SK-N-SH (cell line): ENCODE data around the gene AGXT. TPM values are rescaled to one million over a fixed set of nuclear protein-coding genes. Genes with fewer than 3 reads are reported as not detected.

Experiments used
- CTCF ChIA-PET: fragments of 300-600, 350-600 bp; formaldehyde crosslinking; extraction: SDS; loops from one replicate; lab custom pipeline; 2021; lab: Yijun Ruan, JAX
- POLR2A ChIA-PET: fragments of 350-600 bp; sonication (Branson Sonifier 250); formaldehyde crosslinking; extraction: SDS; loops from one replicate; lab custom pipeline; 2020; ENCODE audit warnings: antibody characterized with exemption, inconsistent platforms; lab: Yijun Ruan, JAX
- DNase-seq: peaks from one replicate; pipeline ENCODE4 v3.0.0; 2012
- H2AFZ ChIP-seq: fragments of 200-600 bp; sonication (generic); 2 replicates; pipeline ENCODE4 v1.8.1; 2016; ENCODE audit warnings: antibody characterized with exemption, mild to moderate bottlenecking, low read depth
- H3F3A ChIP-seq: fragments of 200-600 bp; sonication (generic); replicated peaks from 2 replicates; pipeline ENCODE3; 2016; ENCODE audit warnings: antibody characterized with exemption, mild to moderate bottlenecking; ENCODE audit not compliant: insufficient read depth
- H3K27ac ChIP-seq, 2 experiments: fragments of 200-500 bp in 1 of 2; fragments of 200-600 bp in 1 of 2; sonication (Bioruptor generic) in 1 of 2; sonication (generic), shearing (Covaris generic) in 1 of 2; 2 replicates each; pipeline versions ENCODE4 v1.5.1 to v1.6.1; 2014 to 2016; ENCODE audit warnings: low read depth in 2 of 2, inconsistent platforms in 1 of 2, low read length in 1 of 2, mild to moderate bottlenecking in 1 of 2, mixed read lengths in 1 of 2
- H3K27me3 ChIP-seq: fragments of 200-600 bp; sonication (generic), shearing (Covaris generic); 2 replicates; pipeline ENCODE4 v1.6.1; 2016; ENCODE audit warnings: mixed run types; ENCODE audit not compliant: insufficient read depth
- H3K36me3 ChIP-seq, 2 experiments: fragments of 200-500 bp in 1 of 2; fragments of 200-600 bp in 1 of 2; sonication (Bioruptor generic) in 1 of 2; sonication (generic) in 1 of 2; replicated peaks in 1 of 2; 2 replicates each; pipeline versions ENCODE3 to v1.5.1; 2014 to 2016; ENCODE audit warnings: low read length in 1 of 2, mild to moderate bottlenecking in 1 of 2; ENCODE audit not compliant: insufficient read depth in 2 of 2, control insufficient read depth in 1 of 2
- H3K4me1 ChIP-seq, 2 experiments: fragments of 200-500 bp in 1 of 2; fragments of 200-600 bp in 1 of 2; sonication (Bioruptor generic) in 1 of 2; sonication (generic), shearing (Covaris generic) in 1 of 2; 2 replicates each; pipeline versions ENCODE4 v1.5.1 to v1.6.1; 2014 to 2016; ENCODE audit warnings: low read depth in 1 of 2, low read length in 1 of 2, mixed run types in 1 of 2; ENCODE audit not compliant: insufficient read depth in 2 of 2, control insufficient read depth in 1 of 2
- H3K4me2 ChIP-seq: fragments of 200-600 bp; sonication (generic), shearing (Covaris generic); 2 replicates; pipeline ENCODE4 v1.6.1; 2017; ENCODE audit warnings: mixed run types
- H3K4me3 ChIP-seq, 2 experiments: fragments of 200-500 bp in 1 of 2; fragments of 200-600 bp in 1 of 2; sonication (Bioruptor generic) in 1 of 2; sonication (generic), shearing (Covaris generic) in 1 of 2; 2 replicates each; pipeline versions ENCODE4 v1.5.1 to v1.8.1; 2014 to 2016; ENCODE audit warnings: low read depth in 2 of 2, inconsistent platforms in 1 of 2, low read length in 1 of 2, mild to moderate bottlenecking in 1 of 2, mixed read lengths in 1 of 2, moderate library complexity in 1 of 2
- H3K79me2 ChIP-seq: fragments of 200-600 bp; sonication (generic); 2 replicates; pipeline ENCODE4 v1.8.1; 2017; ENCODE audit warnings: mild to moderate bottlenecking; ENCODE audit not compliant: insufficient read depth
- H3K9ac ChIP-seq: fragments of 200-600 bp; sonication (generic); 2 replicates; pipeline ENCODE4 v1.6.1; 2017; ENCODE audit warnings: mixed run types
- H3K9me2 ChIP-seq: fragments of 200-600 bp; sonication (generic); 2 replicates; pipeline ENCODE4 v1.6.1; 2017; ENCODE audit warnings: mixed run types
- H3K9me3 ChIP-seq: fragments of 200-600 bp; sonication (generic); 2 replicates; pipeline ENCODE4 v1.6.1; 2017; ENCODE audit warnings: mixed run types, mild to moderate bottlenecking, moderate library complexity
- H4K20me1 ChIP-seq: fragments of 200-600 bp; sonication (generic); 2 replicates; pipeline ENCODE4 v1.6.1; 2017; ENCODE audit warnings: mild to moderate bottlenecking, mixed run types; ENCODE audit not compliant: insufficient read depth
- CHD2 ChIP-seq: fragments of 150-350 bp; IDR thresholded peaks from 2 replicates; pipeline ENCODE4 v1.6.1; 2018; ENCODE audit warnings: low read length; ENCODE audit not compliant: partially characterized antibody
- ELF1 ChIP-seq: IDR thresholded peaks from 2 replicates; pipeline ENCODE4 v1.4.0; 2012
- EP300 ChIP-seq, 2 experiments: IDR thresholded peaks; 2 replicates each; pipeline versions ENCODE4 v1.4.0 to v1.6.1; 2012; ENCODE audit warnings: borderline replicate concordance in 1 of 2, low read depth in 1 of 2, low read length in 1 of 2
- EZH2phosphoT487 ChIP-seq: fragments of 200-600 bp; sonication (generic); IDR thresholded peaks from 2 replicates; pipeline ENCODE4 v1.6.1; 2017; ENCODE audit warnings: low read depth, mixed run types, mild to moderate bottlenecking, antibody characterized with exemption, moderate library complexity, borderline replicate concordance
- FOSL2 ChIP-seq: IDR thresholded peaks from 2 replicates; pipeline ENCODE4 v1.4.0; 2012; ENCODE audit warnings: low read depth, mild to moderate bottlenecking, moderate library complexity, borderline replicate concordance
- FOXJ3 ChIP-seq: sonication (generic); formaldehyde crosslinking; IDR thresholded peaks from 2 replicates; pipeline ENCODE4 v1.5.1; 2020; ENCODE audit warnings: mild to moderate bottlenecking, missing genetic modification reagents
- GABPA ChIP-seq: IDR thresholded peaks from 2 replicates; pipeline ENCODE4 v1.4.0; 2012; ENCODE audit warnings: low read depth, mild to moderate bottlenecking
- JUND ChIP-seq: IDR thresholded peaks from 2 replicates; pipeline ENCODE4 v1.4.0; 2012
- MAX ChIP-seq: IDR thresholded peaks from 2 replicates; pipeline ENCODE4 v1.4.0; 2012; ENCODE audit warnings: low read depth
- MEF2A ChIP-seq: IDR thresholded peaks from 2 replicates; pipeline ENCODE4 v1.4.0; 2012; ENCODE audit warnings: low read depth, borderline replicate concordance
- MXI1 ChIP-seq: IDR thresholded peaks from 2 replicates; pipeline ENCODE4 v1.6.1; 2012; ENCODE audit warnings: mild to moderate bottlenecking, low read depth, low read length, improper control_type of control experiment
- NFIC ChIP-seq: IDR thresholded peaks from 2 replicates; pipeline ENCODE4 v1.4.0; 2012; ENCODE audit warnings: borderline replicate concordance
- NRF1 ChIP-seq: IDR thresholded peaks from 2 replicates; pipeline ENCODE4 v1.6.1; 2012; ENCODE audit warnings: low read depth, mild to moderate bottlenecking, low read length
- POLR2AphosphoS5 ChIP-seq: IDR thresholded peaks from 2 replicates; pipeline ENCODE4 v1.6.1; 2012; ENCODE audit warnings: low read depth, low read length
- RCOR1 ChIP-seq: fragments of 150-350 bp; IDR thresholded peaks from 2 replicates; pipeline ENCODE4 v1.6.1; 2017; ENCODE audit warnings: antibody characterized with exemption, low read length
- RFX5 ChIP-seq: IDR thresholded peaks from 2 replicates; pipeline ENCODE4 v1.6.1; 2012; ENCODE audit warnings: mild to moderate bottlenecking, improper control_type of control experiment, low read length
- RXRA ChIP-seq: IDR thresholded peaks from 2 replicates; pipeline ENCODE4 v1.4.0; 2012; ENCODE audit warnings: low read depth, mild to moderate bottlenecking, borderline replicate concordance
- SIN3A ChIP-seq: IDR thresholded peaks from 2 replicates; pipeline ENCODE4 v1.6.1; 2012; ENCODE audit warnings: low read depth, mild to moderate bottlenecking, low read length, moderate library complexity, borderline replicate concordance
- SMC3 ChIP-seq: IDR thresholded peaks from 2 replicates; pipeline ENCODE4 v1.6.1; 2012; ENCODE audit warnings: low read depth, low read length, improper control_type of control experiment
- TAF1 ChIP-seq: IDR thresholded peaks from 2 replicates; pipeline ENCODE4 v1.6.1; 2012; ENCODE audit warnings: low read depth, mild to moderate bottlenecking, low read length, moderate library complexity, borderline replicate concordance
- TCF12 ChIP-seq: IDR thresholded peaks from 2 replicates; pipeline ENCODE4 v1.4.0; 2012
- TEAD4 ChIP-seq: IDR thresholded peaks from 2 replicates; pipeline ENCODE4 v1.4.0; 2012; ENCODE audit warnings: mild to moderate bottlenecking, borderline replicate concordance; ENCODE audit not compliant: insufficient read depth
- USF1 ChIP-seq: IDR thresholded peaks from 2 replicates; pipeline ENCODE4 v1.4.0; 2012; ENCODE audit warnings: low read depth, borderline replicate concordance
- YY1 ChIP-seq: IDR thresholded peaks from 2 replicates; pipeline ENCODE4 v1.4.0; 2012; ENCODE audit warnings: low read depth, mild to moderate bottlenecking
- WGBS: methylation state at CpG from one replicate; pipeline ENCODE4 v1.1.6; 2017; ENCODE audit warnings: low lambda C conversion rate; 5-methylcytosine and 5-hydroxymethylcytosine counted together
- polyA plus RNA-seq, 3 experiments: library from polyadenylated mRNA; depleted of rRNA; stranded (reverse); fragments of >200 nt; gene quantifications; 2 replicates each; pipeline ENCODE4 v1.2.3, GENCODE V29; 2012
- TF ChIP-seq, protein P1 (sequence below): IDR thresholded peaks from 2 replicates; pipeline ENCODE4 v1.6.1; 2012; ENCODE audit warnings: mild to moderate bottlenecking, low read depth, low read length, moderate library complexity
- TF ChIP-seq, protein P2 (sequence below): fragments of 200-600 bp; sonication (generic); IDR thresholded peaks from 2 replicates; pipeline ENCODE4 v1.6.1; 2017; ENCODE audit warnings: antibody characterized with exemption, mild to moderate bottlenecking, moderate library complexity
- TF ChIP-seq, protein P3 (sequence below): fragments of 150-350 bp; IDR thresholded peaks from 2 replicates; pipeline ENCODE4 v1.6.1; 2017; ENCODE audit warnings: antibody characterized with exemption, low read length, low read depth, borderline replicate concordance

AGXT gene
- polyA plus RNA-seq, 1 of the 3 experiments (the other 2 are of a cell fraction), result not detected

- Histone ChIP-seq H3K4me3 (no peak overlapping the region), H3K4me2 (peak overlapping the region; percentile 55), H3K79me2 (no peaks in the 10 kb centered on the region), H3K4me1 (peaks cover 7 to 33% of the 10 kb centered on the region in 2 experiments; a peak in 2 of 4 replicates), H3K9me3 (no peaks in the 10 kb centered on the region), H4K20me1 (no peaks in the 10 kb centered on the region), H3K36me3 (no peaks in the 10 kb centered on the region), H2AFZ (no peak overlapping the region; the same call in 1 of the 2 replicates), H3F3A (no peaks in the 10 kb centered on the region), H3K9ac (no peak overlapping the region), H3K9me2 (no peaks in the 10 kb centered on the region), H3K27me3 (no peaks in the 10 kb centered on the region), H3K27ac (peak overlapping the region in 1 of 2 experiments; percentile 73; a peak in 2 of 4 replicates)
- POLR2A ChIA-PET, result no interaction called here
- WGBS, result 19% methylated on average over 3 of the region's 13 CpGs
- peak; percentile 25 for DNase-seq
- CTCF ChIA-PET, result interaction anchor here (1.9 to 2.6 kb wide), 2 partner anchors 8 to 62 kb away, joined by 7 to 8 read pairs; no protein-coding TSS in a partner anchor
- peak; percentile 66; the same call in 1 of the 2 replicates for TF ChIP-seq TCF12
- TF ChIP-seq USF1, result no peak
- TF ChIP-seq MAX, result no peak
- no peak for TF ChIP-seq RFX5
- TF ChIP-seq TAF1, result no peak
- peak; percentile 62; the same call in 1 of the 2 replicates for TF ChIP-seq JUND
- TF ChIP-seq, protein P1, sequence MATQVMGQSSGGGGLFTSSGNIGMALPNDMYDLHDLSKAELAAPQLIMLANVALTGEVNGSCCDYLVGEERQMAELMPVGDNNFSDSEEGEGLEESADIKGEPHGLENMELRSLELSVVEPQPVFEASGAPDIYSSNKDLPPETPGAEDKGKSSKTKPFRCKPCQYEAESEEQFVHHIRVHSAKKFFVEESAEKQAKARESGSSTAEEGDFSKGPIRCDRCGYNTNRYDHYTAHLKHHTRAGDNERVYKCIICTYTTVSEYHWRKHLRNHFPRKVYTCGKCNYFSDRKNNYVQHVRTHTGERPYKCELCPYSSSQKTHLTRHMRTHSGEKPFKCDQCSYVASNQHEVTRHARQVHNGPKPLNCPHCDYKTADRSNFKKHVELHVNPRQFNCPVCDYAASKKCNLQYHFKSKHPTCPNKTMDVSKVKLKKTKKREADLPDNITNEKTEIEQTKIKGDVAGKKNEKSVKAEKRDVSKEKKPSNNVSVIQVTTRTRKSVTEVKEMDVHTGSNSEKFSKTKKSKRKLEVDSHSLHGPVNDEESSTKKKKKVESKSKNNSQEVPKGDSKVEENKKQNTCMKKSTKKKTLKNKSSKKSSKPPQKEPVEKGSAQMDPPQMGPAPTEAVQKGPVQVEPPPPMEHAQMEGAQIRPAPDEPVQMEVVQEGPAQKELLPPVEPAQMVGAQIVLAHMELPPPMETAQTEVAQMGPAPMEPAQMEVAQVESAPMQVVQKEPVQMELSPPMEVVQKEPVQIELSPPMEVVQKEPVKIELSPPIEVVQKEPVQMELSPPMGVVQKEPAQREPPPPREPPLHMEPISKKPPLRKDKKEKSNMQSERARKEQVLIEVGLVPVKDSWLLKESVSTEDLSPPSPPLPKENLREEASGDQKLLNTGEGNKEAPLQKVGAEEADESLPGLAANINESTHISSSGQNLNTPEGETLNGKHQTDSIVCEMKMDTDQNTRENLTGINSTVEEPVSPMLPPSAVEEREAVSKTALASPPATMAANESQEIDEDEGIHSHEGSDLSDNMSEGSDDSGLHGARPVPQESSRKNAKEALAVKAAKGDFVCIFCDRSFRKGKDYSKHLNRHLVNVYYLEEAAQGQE, result no peak
- TF ChIP-seq, protein P2, sequence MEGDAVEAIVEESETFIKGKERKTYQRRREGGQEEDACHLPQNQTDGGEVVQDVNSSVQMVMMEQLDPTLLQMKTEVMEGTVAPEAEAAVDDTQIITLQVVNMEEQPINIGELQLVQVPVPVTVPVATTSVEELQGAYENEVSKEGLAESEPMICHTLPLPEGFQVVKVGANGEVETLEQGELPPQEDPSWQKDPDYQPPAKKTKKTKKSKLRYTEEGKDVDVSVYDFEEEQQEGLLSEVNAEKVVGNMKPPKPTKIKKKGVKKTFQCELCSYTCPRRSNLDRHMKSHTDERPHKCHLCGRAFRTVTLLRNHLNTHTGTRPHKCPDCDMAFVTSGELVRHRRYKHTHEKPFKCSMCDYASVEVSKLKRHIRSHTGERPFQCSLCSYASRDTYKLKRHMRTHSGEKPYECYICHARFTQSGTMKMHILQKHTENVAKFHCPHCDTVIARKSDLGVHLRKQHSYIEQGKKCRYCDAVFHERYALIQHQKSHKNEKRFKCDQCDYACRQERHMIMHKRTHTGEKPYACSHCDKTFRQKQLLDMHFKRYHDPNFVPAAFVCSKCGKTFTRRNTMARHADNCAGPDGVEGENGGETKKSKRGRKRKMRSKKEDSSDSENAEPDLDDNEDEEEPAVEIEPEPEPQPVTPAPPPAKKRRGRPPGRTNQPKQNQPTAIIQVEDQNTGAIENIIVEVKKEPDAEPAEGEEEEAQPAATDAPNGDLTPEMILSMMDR, result no peak
- TF ChIP-seq EP300 (IDR thresholded peaks at IDR 0.05; ENCODE audit: borderline replicate concordance in 1 of 2, low read depth in 1 of 2, low read length in 1 of 2), result peak in 1 of 2 experiments; percentile 32; a peak in 1 of 4 replicates
- TF ChIP-seq GABPA, result no peak
- no peak for TF ChIP-seq EZH2phosphoT487
- no peak for TF ChIP-seq MXI1
- no peak for TF ChIP-seq SMC3
- no peak for TF ChIP-seq SIN3A
- TF ChIP-seq CHD2, result no peak
- TF ChIP-seq RXRA, result no peak
- TF ChIP-seq MEF2A, result no peak
- no peak for TF ChIP-seq FOXJ3 (CRISPR knock-in tag)
- no peak for TF ChIP-seq RCOR1
- TF ChIP-seq ELF1, result no peak
- no peak for TF ChIP-seq YY1
- no peak for TF ChIP-seq TEAD4
- TF ChIP-seq POLR2AphosphoS5, result no peak
- peak; percentile 56; the same call in 1 of the 2 replicates for TF ChIP-seq NFIC
- peak; percentile 81 for TF ChIP-seq FOSL2
- TF ChIP-seq, protein P3, sequence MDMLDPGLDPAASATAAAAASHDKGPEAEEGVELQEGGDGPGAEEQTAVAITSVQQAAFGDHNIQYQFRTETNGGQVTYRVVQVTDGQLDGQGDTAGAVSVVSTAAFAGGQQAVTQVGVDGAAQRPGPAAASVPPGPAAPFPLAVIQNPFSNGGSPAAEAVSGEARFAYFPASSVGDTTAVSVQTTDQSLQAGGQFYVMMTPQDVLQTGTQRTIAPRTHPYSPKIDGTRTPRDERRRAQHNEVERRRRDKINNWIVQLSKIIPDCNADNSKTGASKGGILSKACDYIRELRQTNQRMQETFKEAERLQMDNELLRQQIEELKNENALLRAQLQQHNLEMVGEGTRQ, result no peak
- no peak for TF ChIP-seq NRF1
Measured at GRCh38 chr2:240921311-240921994, 52.8 kb downstream of the AGXT start.
